ENCODE measurements around the gene ARL4C.

The ARL4C gene, protein sequence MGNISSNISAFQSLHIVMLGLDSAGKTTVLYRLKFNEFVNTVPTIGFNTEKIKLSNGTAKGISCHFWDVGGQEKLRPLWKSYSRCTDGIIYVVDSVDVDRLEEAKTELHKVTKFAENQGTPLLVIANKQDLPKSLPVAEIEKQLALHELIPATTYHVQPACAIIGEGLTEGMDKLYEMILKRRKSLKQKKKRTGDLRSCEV

DNA sequence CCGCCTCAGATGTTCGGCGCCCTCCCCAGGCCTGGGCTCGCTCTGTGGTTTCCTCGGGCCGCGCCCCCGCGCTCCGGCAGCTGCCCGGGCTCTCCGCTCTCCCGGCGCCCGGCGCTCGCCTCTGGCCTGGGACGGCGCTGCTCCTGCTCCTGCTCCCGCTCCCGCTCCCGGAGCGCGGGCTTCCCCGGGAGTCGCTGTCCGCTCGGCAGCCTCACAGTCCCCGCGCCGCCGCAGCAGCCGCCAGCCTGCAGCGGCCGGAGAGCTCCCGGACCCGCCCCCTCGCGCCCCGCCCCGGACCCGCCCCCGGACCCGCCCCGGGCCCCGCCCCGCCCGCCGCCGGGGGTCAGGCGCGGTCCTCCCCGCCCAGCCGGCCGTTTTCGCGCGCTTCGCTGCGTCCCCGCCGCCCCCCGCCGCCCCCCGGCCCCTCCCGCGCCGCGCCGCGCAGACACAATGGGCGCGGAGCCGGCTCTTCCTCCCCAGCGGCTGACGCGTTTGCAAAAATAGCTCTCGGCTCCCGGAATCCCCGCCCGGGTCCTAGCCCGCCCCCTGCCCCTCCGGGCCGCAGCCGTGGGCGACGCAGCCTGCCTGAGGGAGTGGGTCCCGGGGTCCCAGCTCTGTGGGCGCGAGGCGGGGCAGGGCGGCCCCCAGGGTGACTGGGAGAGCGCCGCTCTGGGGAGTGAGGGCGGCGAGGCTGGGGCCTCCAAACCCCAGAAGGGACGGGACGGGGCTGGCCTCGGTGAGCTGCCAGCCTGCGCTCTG is at the start of gene ARL4C:
Gene ARL4C, minus strand, starts transcription at position 247 of the 759 bp plus-strand sequence. CDS start 495 bp downstream, outside the sequence.
- DNase-seq = no peak

DNA sequence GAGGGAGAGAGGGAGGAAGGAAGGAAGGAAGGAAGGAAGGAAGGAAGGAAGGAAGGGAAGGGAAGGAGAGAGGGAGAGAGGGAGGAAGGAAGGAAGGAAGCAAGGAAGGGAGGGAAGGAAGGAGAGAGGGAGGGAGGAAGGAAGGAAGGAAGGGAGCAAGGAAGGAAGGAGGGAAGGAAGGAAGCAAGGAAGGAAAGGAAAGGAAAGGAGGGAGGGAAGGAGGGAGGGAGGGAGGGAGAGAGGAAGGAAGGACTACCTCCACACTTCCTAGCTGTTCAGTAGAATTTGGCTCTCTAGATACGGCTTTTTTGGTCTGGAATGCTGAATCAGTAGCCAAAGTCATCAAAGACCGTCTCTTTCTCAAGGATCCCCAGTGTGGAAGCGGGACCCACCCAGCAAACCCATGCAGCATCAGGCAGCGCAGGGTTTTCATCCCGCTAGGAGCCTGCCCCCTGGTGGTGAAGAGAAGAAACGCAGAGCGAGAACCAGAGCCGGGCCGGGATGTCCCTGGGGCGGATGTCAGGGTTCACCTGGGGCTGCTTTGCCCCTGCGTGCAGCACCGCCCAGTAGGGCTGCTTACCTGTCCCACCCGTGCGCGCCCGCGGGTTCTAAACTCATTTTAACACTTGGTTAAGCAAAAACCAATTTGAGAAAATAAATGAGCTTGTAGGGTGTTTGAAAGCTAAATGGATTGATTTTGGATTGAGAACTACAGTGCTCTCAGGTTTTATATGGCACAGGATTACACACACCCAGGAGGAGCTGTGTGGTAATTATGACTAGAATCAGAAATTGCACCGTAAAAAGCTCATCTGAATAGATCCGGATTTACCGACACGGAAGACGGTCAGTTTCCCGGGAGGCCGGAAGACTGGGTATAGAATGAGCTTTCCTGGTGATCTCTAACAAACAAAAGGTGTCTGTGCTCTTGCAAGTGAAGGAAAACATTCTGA is 48.1 kb upstream of the ARL4C start:
- DNase-seq = no peak

DNA sequence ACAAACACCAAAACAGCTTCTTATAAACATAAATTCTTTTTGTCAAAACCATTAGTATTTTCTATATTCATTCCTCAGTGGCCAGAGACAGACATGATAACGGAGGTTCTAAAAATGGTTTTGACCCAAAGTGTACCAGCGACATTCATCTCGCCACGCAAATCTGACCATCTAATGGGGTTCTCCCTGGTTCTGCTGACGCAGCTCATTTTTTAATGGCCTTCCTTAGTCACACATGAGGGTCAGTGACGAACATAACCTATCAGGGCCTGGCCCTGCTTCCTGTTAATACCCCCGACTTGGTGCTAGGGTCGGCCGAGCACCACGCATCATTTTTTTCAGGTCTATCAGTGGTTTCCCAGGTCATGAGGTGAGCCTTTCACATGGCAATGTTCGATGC is 45.9 kb upstream of the ARL4C start:
- no peak for DNase-seq

DNA sequence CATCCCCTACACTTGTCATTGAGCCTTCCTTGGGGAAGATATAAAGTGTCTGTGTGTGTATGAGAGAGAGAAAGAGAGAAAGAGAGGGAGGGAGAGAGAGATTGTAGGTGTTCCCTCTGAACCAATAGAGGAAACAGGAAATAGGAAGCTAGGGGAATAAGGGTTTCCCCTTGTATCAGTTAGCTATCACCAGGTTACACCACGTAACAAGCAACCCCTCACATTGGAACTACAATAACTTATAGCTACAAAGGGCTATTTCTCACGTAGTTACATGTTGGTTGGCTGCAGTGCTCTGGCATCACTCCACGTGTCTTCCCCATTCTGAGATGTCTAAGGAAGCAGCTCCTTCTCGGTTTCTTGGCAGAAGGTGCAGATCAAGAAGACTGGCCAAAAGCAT is 41.0 kb upstream of the ARL4C start:
- DNase-seq = no peak

DNA sequence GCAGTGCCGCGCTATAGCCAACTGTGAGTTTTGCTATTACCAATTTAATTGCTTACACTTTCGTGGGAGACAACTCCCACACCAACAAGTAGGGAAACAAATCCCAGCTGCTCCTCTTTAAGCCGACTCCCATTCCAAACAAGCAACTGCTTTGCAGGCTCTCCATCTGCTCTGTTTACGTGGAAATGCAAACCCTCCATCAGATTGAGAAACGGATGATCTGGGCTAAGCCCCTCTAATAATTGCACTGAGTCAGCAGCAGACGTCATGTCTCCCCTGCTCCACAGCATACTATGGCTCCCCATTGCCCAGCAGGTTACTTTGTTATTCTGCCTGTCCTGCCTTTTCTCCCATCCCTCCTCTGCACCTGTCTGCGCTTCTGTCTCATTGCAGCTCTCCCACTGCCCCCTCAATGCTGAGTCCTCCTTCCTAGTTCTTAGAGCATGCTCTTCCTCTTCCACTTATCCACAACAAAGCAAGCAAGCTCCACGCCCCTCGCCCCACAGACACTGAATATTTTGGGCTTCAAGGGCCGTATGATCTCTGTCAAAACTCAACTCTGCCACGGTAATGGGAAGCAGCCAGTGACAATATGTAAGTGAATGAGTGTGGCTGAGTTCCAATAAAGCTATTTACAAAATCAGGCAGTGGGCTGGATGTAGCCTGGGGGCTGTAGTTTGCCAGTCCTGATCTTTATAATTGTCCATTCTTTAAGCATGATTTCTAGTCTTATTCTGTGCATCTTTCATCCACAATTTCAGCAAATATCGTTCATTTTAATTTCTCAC is 39.5 kb upstream of the ARL4C start:
- DNase-seq = no peak

DNA sequence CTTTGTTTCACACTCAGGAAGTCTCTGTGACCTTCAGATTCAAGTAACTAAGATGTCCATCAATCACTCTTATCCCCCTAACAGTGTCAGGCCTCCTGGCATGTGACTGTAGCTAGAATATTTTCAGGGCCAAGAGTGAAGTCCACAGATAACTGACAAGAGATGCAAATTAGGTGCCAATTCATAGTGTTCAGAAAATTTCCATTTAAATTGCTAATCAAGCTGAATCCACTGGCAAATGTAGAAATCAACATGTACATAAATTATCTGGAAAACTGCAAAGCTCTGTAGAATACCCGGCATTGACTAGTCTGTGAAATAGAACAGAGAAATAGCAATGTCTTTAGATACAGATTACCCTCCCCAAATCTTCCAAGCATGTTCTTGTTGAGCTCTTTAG is 38.6 kb upstream of the ARL4C start:
- DNase-seq = no peak

DNA sequence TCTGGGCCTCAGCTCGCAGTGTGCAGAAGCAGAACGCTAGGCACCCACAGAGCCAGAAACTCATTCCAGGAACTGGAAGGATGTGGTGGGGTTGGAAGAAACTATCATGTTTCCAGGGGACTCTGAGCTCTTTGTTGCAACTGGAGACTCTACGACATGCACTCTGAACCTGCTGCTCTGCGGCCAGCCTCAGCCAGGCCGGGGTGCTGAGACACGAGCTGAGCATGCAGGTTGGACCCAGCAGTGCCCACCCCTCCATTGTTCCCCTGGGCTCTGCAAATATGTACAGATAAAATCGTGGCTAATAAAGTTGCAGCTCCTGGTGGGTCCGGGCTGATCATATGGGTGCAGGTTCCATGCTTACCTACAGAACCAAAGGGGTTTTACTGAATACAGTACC is 37.6 kb upstream of the ARL4C start:
- no peak for DNase-seq

DNA sequence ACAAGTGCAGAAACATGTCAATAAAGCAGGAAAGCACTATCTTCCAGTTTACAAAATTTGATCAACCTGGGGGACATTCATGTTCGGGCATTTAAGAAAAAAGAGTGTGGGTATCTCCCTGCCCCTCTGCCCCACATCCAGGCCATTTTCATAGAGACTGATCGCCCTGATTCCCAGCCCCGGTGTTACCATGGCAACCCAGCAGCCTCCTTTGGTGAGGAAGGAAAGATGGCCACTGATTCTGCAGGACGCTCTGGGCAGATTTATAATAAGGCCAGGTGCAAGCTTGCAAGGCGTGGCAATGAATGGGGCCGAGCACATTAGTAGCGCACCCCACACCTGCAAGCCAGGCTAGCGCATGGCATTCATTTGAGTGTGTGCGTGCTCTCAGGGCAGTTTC is 36.7 kb upstream of the ARL4C start:
- no peak for DNase-seq

DNA sequence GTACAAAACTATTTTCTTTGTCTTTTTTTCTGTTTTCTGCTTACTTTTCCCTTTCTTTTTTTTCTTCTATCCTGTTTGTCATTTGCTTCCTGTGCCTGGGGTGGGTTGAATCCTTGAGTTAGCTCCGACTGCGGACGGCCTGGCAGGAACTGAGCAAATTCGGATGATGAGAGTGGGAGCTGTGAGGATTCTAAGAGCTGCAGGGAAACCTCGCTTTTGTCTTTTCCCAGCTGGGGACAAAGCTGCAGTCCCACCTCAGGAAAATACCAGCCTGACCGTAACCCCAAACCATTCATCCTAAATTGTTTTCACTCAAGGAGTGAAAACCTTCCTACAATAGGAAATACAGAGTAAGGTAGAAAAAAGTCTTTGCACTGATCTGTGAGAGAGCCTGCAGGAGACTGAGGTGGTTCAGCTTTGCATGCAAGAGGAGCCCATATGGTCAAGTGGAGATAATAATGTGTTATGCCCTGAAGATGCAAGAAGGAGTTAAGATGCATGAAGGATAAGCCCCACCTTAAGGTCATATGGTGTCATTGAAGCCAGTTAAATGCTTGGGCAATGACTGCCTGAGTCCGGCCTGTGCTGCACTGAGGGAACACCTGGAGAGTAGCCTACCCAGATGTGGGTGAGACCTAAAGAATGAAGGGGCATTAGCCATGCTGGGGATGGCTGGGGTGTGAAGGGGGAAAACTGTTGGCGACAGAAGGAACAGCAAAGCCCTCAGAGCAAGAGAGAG is 31.7 kb upstream of the ARL4C start:
- no peak for DNase-seq

DNA sequence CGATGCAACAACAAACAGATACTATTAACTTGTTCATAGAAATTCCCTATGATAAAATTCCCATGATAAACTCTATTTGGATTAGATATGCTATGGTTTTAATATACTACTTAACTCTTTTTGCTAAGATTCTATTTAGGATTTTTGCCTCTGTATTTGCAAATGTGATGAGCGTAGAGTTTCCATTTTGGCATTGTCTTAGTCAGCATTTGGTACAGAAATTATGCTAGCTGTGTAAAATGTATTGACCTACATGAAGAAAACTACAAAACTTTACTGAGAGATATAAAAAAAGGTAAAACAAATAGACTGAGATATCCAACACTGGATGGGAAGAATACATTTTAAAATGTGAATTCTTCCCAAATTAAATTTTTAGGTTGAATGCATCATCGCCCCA is 29.8 kb upstream of the ARL4C start:
- DNase-seq = no peak

DNA sequence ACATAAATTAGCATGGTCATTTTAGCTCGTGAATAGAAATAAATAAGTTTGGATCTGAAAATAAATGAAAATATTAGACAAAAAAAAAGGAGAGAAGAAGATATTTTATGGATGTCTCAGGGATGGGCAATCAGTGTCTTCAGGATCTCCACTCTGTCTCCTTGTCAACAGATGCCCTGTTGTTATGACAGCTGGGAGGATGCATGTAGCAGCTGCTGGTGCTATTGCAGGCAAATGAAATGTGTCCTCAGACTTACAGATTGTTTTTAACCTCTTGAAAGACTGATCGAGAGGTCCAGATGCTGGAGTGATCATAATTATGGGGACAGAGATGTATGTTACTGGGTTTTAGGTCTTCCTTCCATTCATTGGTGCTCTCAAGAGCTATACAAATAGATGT is 24.7 kb upstream of the ARL4C start:
- no peak for DNase-seq

DNA sequence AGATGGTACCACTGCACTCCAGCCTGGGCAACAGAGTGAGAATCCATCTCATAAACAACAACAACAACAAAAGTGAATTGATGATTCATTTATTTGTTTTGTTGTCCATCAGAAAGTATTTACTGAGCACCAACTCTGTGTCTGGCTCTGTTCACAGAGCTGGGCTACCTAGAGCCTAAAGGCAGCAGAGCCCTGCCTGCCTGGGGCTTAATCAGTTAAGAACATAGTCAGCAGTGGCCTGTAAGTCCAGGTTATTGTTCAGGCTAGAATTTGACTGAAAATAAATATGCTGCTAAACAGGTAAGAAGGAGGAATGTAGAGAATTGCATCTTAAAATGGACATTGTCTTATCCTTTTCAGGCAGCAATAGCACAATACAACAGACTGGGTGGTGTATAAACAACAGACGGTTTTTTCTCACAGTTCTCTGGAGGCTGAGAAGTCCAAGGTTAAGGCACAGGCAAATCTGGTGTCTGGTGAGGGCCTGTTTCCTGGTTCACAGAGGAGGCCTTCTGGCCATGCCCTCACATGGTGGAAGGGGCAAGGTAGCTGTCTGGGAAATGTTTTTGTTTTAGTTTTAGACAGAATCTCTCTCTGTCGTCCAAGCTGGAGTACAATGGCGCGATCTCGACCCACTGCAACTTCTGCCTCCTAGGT is 22.2 kb upstream of the ARL4C start:
- no peak for DNase-seq

DNA sequence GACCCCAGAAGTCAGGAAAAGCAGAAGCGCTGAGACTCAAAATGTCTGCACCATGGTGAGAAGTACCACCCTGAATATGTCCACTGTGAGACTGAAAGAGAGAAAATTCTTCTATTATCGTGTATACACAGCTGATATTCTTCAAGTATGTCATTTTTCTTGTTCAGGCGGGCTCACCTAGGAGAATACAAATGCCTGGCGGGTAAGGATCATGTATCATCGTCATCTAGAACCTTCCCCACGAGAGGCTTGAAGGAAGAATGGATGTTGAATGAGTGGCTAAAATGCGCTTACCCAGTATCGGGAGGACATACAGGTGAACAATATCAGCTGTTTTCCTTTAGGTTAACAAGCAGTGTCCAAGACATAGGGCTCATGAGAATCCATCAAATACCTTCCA is 21.1 kb upstream of the ARL4C start:
- DNase-seq = no peak

DNA sequence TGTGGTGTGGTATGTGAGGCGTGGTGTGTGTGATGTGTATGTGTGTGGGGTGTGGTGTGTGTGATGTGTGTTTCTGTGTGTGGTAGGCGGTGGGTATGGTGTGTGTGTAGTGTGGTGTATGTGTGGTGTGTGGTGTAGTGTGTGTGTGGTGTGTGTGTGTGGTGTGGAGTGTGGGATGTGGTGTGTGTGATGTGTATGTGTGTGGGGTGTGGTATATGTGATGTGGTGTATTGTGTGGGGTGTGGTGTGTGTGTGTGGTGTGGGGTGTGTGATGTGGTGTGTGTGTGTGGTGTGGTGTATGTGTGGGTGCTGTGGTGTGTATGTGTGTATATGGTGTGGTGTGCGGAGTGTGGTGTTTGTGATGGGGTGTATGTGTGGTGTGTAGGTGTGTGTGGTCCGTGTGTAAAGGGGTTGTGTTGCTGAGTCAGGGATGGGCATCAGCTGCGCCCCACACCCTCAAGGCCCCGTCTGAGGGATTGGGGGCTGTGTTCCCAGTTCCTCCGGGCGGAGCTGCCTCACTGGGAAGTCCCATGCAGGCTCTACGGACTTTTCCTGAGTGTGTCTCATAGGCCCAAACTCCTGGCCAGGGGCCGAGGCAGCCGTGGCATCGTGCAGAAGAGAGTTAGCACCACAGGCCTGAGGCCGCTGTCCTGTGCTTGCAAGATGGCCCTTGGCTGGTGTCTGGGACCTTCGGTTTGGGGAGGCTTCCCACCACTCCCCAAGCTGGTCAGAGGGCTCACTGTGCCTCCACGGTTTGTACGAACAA is 18.2 kb upstream of the ARL4C start:
- DNase-seq = no peak

DNA sequence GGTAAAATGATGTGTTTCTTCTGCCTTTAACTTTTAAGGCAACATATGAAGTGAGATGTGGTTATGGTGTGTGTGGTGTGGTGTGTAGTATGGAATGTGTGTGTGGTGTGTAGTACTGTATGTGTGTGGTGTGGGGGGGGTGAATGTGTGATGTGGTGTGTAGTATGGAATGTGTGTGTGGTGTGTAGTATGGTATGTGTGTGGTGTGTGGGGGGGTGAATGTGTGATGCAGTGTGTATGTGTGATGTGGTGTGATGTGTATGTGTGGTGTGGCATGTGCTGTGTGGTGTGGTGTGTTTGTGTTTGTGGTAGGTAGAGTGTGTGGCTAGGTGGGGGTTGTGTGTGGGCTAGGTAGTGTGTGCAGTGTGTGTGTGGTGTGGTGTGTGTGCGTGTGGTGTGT is 17.2 kb upstream of the ARL4C start:
- DNase-seq = no peak

DNA sequence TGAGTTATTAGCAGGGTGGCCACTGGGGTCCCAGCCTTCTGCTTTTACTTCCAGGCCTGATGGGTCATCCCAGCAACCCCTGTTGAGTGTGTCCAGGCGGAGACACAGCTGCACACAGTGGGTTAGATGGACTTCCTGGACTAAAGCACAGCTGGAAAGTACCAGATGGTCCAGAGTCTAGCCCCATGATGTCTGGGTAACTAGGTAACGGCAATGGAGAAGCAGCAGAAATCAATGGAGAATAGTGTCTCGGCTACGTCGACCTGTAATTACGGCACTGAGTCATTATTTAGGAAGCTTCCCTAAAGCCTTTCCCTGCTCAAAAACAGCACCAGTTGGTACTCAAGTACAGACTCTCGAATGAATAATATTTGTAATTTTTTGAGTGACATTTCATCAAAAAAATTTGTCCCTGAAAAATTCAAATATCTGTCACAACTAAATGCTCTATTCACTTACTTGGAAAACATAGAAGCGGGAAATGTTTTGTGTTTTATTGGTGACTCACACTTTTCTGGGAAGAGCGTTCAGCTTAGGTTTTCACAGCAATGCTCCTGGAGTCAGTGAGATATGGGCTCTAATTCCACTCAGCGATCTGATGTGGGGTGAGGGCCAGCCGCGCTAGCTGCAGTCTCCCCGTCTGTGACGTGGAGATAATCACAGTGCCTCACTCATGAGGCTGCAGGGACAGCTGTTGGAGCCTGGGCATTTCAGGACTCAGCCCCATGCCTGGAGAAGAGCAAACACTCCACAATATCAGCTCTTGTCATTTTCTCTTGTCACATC is 16.2 kb upstream of the ARL4C start:
- DNase-seq = no peak

DNA sequence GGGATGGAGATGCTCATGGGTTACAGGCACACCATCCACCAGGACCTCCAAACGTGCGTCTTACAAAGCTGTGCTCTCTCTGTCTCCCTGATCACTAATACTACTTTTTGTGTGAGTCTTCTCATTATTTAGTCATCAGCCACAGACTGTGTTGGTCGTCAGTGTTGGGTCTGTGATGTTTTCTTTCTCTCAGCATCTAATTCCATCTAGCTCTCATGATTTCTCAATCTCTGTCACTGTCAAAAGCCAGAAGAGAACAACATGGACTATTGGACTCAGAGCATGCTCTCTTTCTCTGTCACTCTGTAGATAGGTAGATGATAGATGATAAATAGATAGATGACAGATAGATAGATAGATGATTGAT is 6.0 kb upstream of the ARL4C start:
- DNase-seq = no peak

DNA sequence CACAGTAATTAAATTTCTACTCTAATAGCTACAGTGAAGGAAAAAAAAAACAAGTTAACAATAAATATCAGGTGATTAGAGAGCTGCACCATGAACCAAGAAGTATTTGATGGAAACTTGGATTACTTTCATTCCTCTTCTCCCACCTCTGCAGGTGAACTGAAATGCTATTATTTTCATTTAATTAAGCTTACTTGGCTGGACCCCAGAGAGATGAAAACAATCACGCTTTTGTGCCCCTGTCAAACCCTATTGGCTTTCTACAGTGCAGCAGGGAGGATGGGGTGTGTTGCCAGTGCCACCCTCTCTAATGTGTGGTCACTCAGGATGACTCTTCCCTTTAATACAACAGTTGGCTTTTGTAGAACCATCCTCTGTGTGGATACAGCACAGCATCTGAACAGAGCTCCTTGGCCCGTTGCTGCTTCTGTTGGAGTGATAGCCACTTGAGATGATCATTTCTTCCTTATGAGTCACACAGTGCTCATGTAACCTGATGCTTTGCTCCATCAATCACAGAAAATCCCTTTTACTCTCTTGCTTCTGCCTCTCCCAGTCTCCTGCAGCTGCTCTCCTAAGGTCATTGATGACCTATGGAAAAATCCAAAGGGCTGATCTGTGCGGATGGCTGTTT is 5.5 kb upstream of the ARL4C start:
- no peak for DNase-seq

DNA sequence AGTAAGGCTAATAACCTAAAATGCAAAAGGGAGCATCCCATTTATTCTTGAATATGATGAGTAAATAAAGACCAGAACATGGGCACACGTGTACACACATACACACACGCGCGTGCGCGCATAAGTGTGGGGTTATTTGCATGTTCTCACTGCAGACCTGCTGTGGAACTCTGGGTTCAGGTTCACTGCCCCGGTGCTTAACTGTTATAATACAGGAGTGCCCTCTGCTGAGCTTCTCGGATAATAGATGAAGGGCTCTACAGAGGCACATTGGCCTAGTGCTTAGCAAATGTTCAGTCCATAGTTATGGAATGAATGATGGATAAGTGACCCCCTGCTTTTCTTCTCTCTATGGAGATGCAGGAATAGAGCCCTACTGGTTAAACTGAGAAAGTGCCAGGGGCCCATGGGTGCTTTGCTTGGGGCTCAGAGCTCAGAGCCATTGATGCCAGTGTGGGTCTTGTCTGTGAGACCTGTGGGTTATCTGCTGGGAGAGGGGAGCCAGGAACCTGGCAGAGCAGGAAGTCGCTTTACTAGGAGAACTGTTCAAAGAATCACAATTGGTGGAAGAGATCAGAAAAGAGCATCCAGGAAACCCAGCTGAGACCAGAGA is 3.6 kb upstream of the ARL4C start:
- no peak for DNase-seq
